GM21447 (cell line): Measurements from ENCODE around the gene SSBP2.
"Not testable (repeated sequence)": the region's sequence is repeated elsewhere in the genome, so short reads cannot be mapped to it uniquely, and the experiment has no call there.

ENCODE experiments used
- ATAC-seq: cut with Tn5 transposase; IDR thresholded peaks from one replicate; pipeline ENCODE4 v1.9.1; 2021; ENCODE audit not compliant: unreplicated experiment

The SSBP2 gene

GRCh38 chr5:81450940-81451339 lies 300.0 kb downstream of the SSBP2 start:
- no peak for ATAC-seq

- no peak for ATAC-seq
Observed at GRCh38 chr5:81435023-81435422, 315.9 kb downstream of the SSBP2 start.

- no peak for ATAC-seq
Observed at GRCh38 chr5:81429985-81430384, 320.9 kb downstream of the SSBP2 start.

- no peak for ATAC-seq
Observed at GRCh38 chr5:81429363-81429762, 321.5 kb downstream of the SSBP2 start.

- no peak for ATAC-seq
Observed at GRCh38 chr5:81428861-81429260, 322.0 kb downstream of the SSBP2 start.

GRCh38 chr5:81428446-81428845 lies 322.5 kb downstream of the SSBP2 start:
- ATAC-seq: no peak

GRCh38 chr5:81427566-81427965 lies 323.3 kb downstream of the SSBP2 start:
- no peak for ATAC-seq

GRCh38 chr5:81426359-81427030 lies 324.4 kb downstream of the SSBP2 start:
- no peak for ATAC-seq

- no peak for ATAC-seq
Observed at GRCh38 chr5:81425569-81425968, 325.3 kb downstream of the SSBP2 start.

GRCh38 chr5:81424728-81425127 lies 326.2 kb downstream of the SSBP2 start:
- ATAC-seq: no peak

- ATAC-seq: no peak
Observed at GRCh38 chr5:81422671-81423070, 328.2 kb downstream of the SSBP2 start.

- ATAC-seq: no peak
Observed at GRCh38 chr5:81420039-81420667, 330.7 kb downstream of the SSBP2 start.

GRCh38 chr5:81418606-81419005 lies 332.3 kb downstream of the SSBP2 start:
- ATAC-seq: no peak

GRCh38 chr5:81417052-81417451 lies 333.8 kb downstream of the SSBP2 start:
- ATAC-seq: no peak

GRCh38 chr5:81409896-81410295 lies 341.0 kb downstream of the SSBP2 start:
- no peak for ATAC-seq

- ATAC-seq: no peak
Observed at GRCh38 chr5:81409361-81409760, 341.5 kb downstream of the SSBP2 start.

GRCh38 chr5:81408496-81408895 lies 342.4 kb downstream of the SSBP2 start:
- ATAC-seq: no peak

- ATAC-seq: not testable (repeated sequence)
Observed at GRCh38 chr5:81407811-81408210, 343.1 kb downstream of the SSBP2 start.

- ATAC-seq: no peak
Observed at GRCh38 chr5:81405126-81405891, 345.6 kb downstream of the SSBP2 start.

- ATAC-seq: no peak
Observed at GRCh38 chr5:81402192-81402930, 348.5 kb downstream of the SSBP2 start.

GRCh38 chr5:81401266-81401665 lies 349.6 kb downstream of the SSBP2 start:
- ATAC-seq: no peak
